ENCODE results near the gene RTN1. TPM values are rescaled to one million over a fixed set of nuclear protein-coding genes. Genes with fewer than 3 reads are reported as not detected.

The RTN1 gene
- total RNA-seq, 1 donor from 2014 or later, result 18.0 TPM

GRCh38 chr14:59782760-59783159, 87.8 kb downstream of the RTN1 start:
- DNase-seq (ENCODE audit: low read depth, low spot score), result no peak
- Mint-ChIP-seq H3K4me3 (no peak overlapping the region), H3K27me3 (ENCODE audit: low read depth) (no peaks in the 10 kb centered on the region), H3K27ac (ENCODE audit: unreplicated experiment) (no peak overlapping the region), H3K36me3 (ENCODE audit: low read depth) (no peaks in the 10 kb centered on the region), H3K4me1 (peaks cover 3% of the 10 kb centered on the region), H3K9me3 (no peaks in the 10 kb centered on the region)
- TF ChIP-seq CTCF (conservative IDR thresholded peaks at IDR 0.05), result no peak

DNA sequence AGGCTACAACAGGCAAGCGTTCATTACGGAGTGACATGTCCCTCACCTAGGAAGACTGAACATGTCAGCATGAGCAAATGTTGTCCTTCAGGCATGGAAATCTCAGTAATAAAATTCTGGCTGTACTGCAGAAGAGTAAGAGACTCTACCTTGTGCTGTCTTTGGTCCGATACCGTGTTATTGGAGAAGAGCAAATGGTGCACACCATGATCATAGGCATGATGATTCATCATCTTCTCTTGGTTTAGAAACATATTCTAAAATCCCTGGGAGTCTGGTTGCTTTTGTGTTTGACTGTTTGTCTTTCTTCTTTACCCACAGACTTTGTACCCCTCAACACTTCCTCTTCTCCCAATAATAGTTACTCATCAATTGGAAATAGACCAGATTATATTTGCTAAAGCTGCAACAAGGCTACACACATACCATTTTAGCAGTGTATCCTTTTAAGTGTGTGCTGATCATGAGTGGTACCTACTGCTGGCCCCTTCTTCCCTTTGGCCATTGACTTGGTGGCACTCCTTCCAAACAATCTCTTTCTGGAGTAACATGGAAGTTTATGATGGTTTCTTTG, 93.5 kb downstream of the RTN1 start:
- H3K36me3 Mint-ChIP-seq (ENCODE audit: low read depth), result no peaks in the 10 kb centered on the region
- no peaks in the 10 kb centered on the region for H3K9me3 Mint-ChIP-seq
- no peak overlapping the region for H3K4me3 Mint-ChIP-seq
- no peak for TF ChIP-seq CTCF (conservative IDR thresholded peaks at IDR 0.05)
- no peak for DNase-seq (ENCODE audit: low read depth, low spot score)
- H3K4me1 Mint-ChIP-seq, result peaks cover 8% of the 10 kb centered on the region
- H3K27ac Mint-ChIP-seq (ENCODE audit: unreplicated experiment), result no peak overlapping the region
- no peaks in the 10 kb centered on the region for H3K27me3 Mint-ChIP-seq (ENCODE audit: low read depth)

- no peaks in the 10 kb centered on the region for H3K27me3 Mint-ChIP-seq (ENCODE audit: low read depth)
- peaks cover 8% of the 10 kb centered on the region for H3K4me1 Mint-ChIP-seq
- H3K36me3 Mint-ChIP-seq (ENCODE audit: low read depth), result no peaks in the 10 kb centered on the region
- no peak overlapping the region for H3K4me3 Mint-ChIP-seq
- TF ChIP-seq CTCF (conservative IDR thresholded peaks at IDR 0.05), result no peak
- H3K9me3 Mint-ChIP-seq, result no peaks in the 10 kb centered on the region
- no peak for DNase-seq (ENCODE audit: low read depth, low spot score)
- H3K27ac Mint-ChIP-seq (ENCODE audit: unreplicated experiment), result no peak overlapping the region
These were observed 94.1 kb downstream of the RTN1 start for GRCh38 chr14:59776468-59776867.

DNA sequence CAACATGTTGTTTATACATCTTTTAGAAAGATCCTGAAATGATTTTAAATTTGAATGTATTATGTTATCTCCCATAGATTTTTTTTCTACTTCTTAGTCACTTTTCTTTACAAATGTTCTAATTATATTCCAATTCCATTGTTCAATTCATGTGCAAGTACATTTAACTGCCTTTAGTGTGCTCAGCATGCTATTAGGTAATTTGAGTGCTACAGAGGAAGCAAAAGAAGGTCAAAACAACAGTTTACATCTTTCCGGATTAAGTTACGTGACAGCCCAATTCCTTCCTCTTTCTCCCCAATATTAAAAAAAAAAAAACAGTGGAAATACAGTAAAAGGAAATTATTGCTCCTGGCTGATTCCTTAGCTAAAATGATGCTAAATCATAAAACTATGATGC, 98.3 kb downstream of the RTN1 start:
- H3K9me3 Mint-ChIP-seq, result no peaks in the 10 kb centered on the region

GRCh38 chr14:59771577-59771976, 99.0 kb downstream of the RTN1 start:
- Mint-ChIP-seq H3K27ac (ENCODE audit: unreplicated experiment) (no peak overlapping the region), H3K4me1 (peaks cover 4% of the 10 kb centered on the region), H3K27me3 (ENCODE audit: low read depth) (no peaks in the 10 kb centered on the region), H3K9me3 (no peaks in the 10 kb centered on the region), H3K36me3 (ENCODE audit: low read depth) (no peaks in the 10 kb centered on the region), H3K4me3 (no peak overlapping the region)
- TF ChIP-seq CTCF (conservative IDR thresholded peaks at IDR 0.05), result no peak
- DNase-seq (ENCODE audit: low read depth, low spot score), result no peak

More for the DNA sequence above, 98.3 kb downstream of the RTN1 start:
- Mint-ChIP-seq H3K27ac (ENCODE audit: unreplicated experiment) (no peak overlapping the region), H3K27me3 (ENCODE audit: low read depth) (no peaks in the 10 kb centered on the region), H3K4me3 (no peak overlapping the region), H3K4me1 (peaks cover 4% of the 10 kb centered on the region), H3K36me3 (ENCODE audit: low read depth) (no peaks in the 10 kb centered on the region)
- no peak for DNase-seq (ENCODE audit: low read depth, low spot score)
- TF ChIP-seq CTCF (conservative IDR thresholded peaks at IDR 0.05), result no peak
